ENCODE data around the gene VIT. TPM values are rescaled to one million over a fixed set of nuclear protein-coding genes. Genes with fewer than 3 reads are reported as not detected.

VIT gene
- total and polyA plus RNA-seq, 10 donors = 0.05 to 0.74 (median 0.38) TPM; not detected in 6

GRCh38 chr2:36700311-36700710 is 3.8 kb downstream of the VIT start:
- intact Hi-C loops (cut with DNase I; ENCODE audit: low total_unique reads) = no loop called here
- no peak for DNase-seq
- H3K4me1 ChIP-seq = no peaks in the 10 kb centered on the region
- TF ChIP-seq POLR2AphosphoS5 (IDR thresholded peaks at IDR 0.05) (no peak), CTCF (IDR thresholded peaks at IDR 0.05 in 8 of 11, conservative IDR thresholded peaks at IDR 0.05 in 3 of 11) (no peak), POLR2A (IDR thresholded peaks at IDR 0.05) (no peak)
- H3K27ac ChIP-seq = no peak overlapping the region
- H3K27me3 ChIP-seq (replicated peaks in 1 of 7) = no peaks in the 10 kb centered on the region
- H3K9me3 ChIP-seq = no peaks in the 10 kb centered on the region
- no peaks in the 10 kb centered on the region for H3K36me3 ChIP-seq
- WGBS, 5 donors = 87 to 97% (median 91%) methylated on average over 4 of the region's 4 CpGs
- H3K4me3 ChIP-seq = no peak overlapping the region

DNA sequence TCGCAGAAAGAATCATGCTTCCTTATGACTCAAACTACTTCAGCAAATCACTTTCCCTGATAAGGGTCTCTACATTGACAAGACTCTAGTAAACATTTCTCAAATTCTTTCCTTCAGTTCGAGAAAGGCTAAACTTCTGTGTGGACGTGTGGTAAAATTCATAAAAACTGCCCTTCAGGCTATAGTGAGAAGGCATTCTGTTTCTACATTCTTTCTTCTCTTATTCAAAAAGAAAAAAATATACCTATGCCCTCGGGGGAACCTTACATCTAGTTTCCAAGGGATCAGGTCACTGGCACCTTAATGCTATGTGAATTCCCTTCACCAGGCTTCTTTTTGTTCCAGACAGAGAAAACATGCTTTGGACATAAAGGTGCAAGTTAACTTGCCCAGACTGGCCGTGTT is 4.9 kb downstream of the VIT start:
- H3K4me1 ChIP-seq = peaks cover 0 to 9% (median 3%) of the 10 kb centered on the region in 6 donors
- H3K27me3 ChIP-seq (replicated peaks in 1 of 7) = no peaks in the 10 kb centered on the region
- no peak for TF ChIP-seq CTCF (IDR thresholded peaks at IDR 0.05 in 8 of 11, conservative IDR thresholded peaks at IDR 0.05 in 3 of 11)
- TF ChIP-seq POLR2AphosphoS5 (IDR thresholded peaks at IDR 0.05) = no peak
- TF ChIP-seq POLR2A (IDR thresholded peaks at IDR 0.05) = no peak
- no peaks in the 10 kb centered on the region for H3K36me3 ChIP-seq
- no peak overlapping the region for H3K4me3 ChIP-seq
- DNase-seq = no peak
- no peak overlapping the region for H3K27ac ChIP-seq
- H3K9me3 ChIP-seq = no peaks in the 10 kb centered on the region
- intact Hi-C loops (cut with DNase I; ENCODE audit: low total_unique reads) = no loop called here
- 79 to 87% (median 84%) methylated on average over 5 of the region's 5 CpGs for WGBS, 5 donors

GRCh38 chr2:36701918-36702317 is 5.4 kb downstream of the VIT start:
- Histone ChIP-seq H3K9me3 (no peaks in the 10 kb centered on the region), H3K27ac (no peak overlapping the region), H3K4me3 (no peak overlapping the region), H3K27me3 (replicated peaks in 1 of 7) (no peaks in the 10 kb centered on the region), H3K36me3 (no peaks in the 10 kb centered on the region), H3K4me1 (peaks cover 0 to 10% (median 3%) of the 10 kb centered on the region in 6 donors)
- DNase-seq = no peak
- WGBS, 5 donors = 43 to 75% (median 48%) methylated on average over 2 of the region's 2 CpGs
- TF ChIP-seq POLR2A (IDR thresholded peaks at IDR 0.05) (no peak), CTCF (IDR thresholded peaks at IDR 0.05 in 8 of 11, conservative IDR thresholded peaks at IDR 0.05 in 3 of 11) (no peak), POLR2AphosphoS5 (IDR thresholded peaks at IDR 0.05) (no peak)
- intact Hi-C loops (cut with DNase I; ENCODE audit: low total_unique reads) = no loop called here

GRCh38 chr2:36702781-36703180 is 6.3 kb downstream of the VIT start:
- DNase-seq = no peak
- WGBS, 5 donors = 59 to 83% (median 70%) methylated on average over 3 of the region's 3 CpGs
- TF ChIP-seq POLR2A (IDR thresholded peaks at IDR 0.05) = no peak
- TF ChIP-seq CTCF (IDR thresholded peaks at IDR 0.05 in 8 of 11, conservative IDR thresholded peaks at IDR 0.05 in 3 of 11) = no peak
- TF ChIP-seq POLR2AphosphoS5 (IDR thresholded peaks at IDR 0.05) = no peak
- Histone ChIP-seq H3K4me3 (no peak overlapping the region), H3K4me1 (peaks cover 0 to 10% (median 3%) of the 10 kb centered on the region in 6 donors), H3K27ac (no peak overlapping the region), H3K9me3 (no peaks in the 10 kb centered on the region), H3K27me3 (replicated peaks in 1 of 7) (no peaks in the 10 kb centered on the region), H3K36me3 (no peaks in the 10 kb centered on the region)
- intact Hi-C loops (cut with DNase I; ENCODE audit: low total_unique reads) = no loop called here

All from spleen (tissue), 11 donors.